Activated CD4-positive, alpha-beta memory T cell treated with anti-CD3 and anti-CD28 coated beads for 36 hours (primary cell): ENCODE data around the gene ADD2. TPM values are rescaled to one million over a fixed set of nuclear protein-coding genes. Genes with fewer than 3 reads are reported as not detected.

Experiments used
- CTCF ChIA-PET: fragments of 350-600 bp; sonication (Branson Sonifier 250); formaldehyde crosslinking; loops from one replicate; lab custom pipeline; 2021; ENCODE audit warnings: antibody characterized with exemption, inconsistent platforms; lab: Charles Lee
- POLR2A ChIA-PET: fragments of 350-600 bp; sonication (Branson Sonifier 250); formaldehyde crosslinking; loops from one replicate; lab custom pipeline; 2021; ENCODE audit warnings: antibody characterized with exemption; lab: Charles Lee
- DNase-seq: peaks from one replicate; pipeline ENCODE4 v3.0.0-alpha.2; 2020
- H3K27ac Mint-ChIP-seq: one replicate; pipeline ENCODE4 v1.8.0; 2021; ENCODE audit warnings: mixed read lengths
- H3K27me3 Mint-ChIP-seq: one replicate; pipeline ENCODE4 v1.8.0; 2021; ENCODE audit warnings: mixed read lengths
- H3K36me3 Mint-ChIP-seq: one replicate; pipeline ENCODE4 v1.8.0; 2021; ENCODE audit warnings: mixed read lengths
- H3K4me1 Mint-ChIP-seq: one replicate; pipeline ENCODE4 v1.8.0; 2021; ENCODE audit warnings: low read depth, mixed read lengths
- H3K4me3 Mint-ChIP-seq: one replicate; pipeline ENCODE4 v1.8.0; 2021; ENCODE audit warnings: mild to moderate bottlenecking, mixed read lengths
- H3K9me3 Mint-ChIP-seq: one replicate; pipeline ENCODE4 v1.8.0; 2021; ENCODE audit warnings: mixed read lengths
- intact Hi-C: fragments of 100-400 bp; cut with micrococcal nuclease; formaldehyde crosslinking; loops from one replicate; pipeline ENCODE4 v1.15.1; 2023
- total RNA-seq, 2 experiments: library from RNA; stranded (reverse); gene quantifications; one replicate each; pipeline ENCODE4 v1.2.3, GENCODE V29; 2021

ADD2 gene
- total RNA-seq, 2 experiments from 2014 or later = 5.6 to 6.0 TPM

GRCh38 chr2:70684846-70685622 lies 83.0 kb downstream of the ADD2 start:
- intact Hi-C loops = no loop called here
- H3K9me3 Mint-ChIP-seq = no peaks in the 10 kb centered on the region
- ChIA-PET CTCF (no interaction called here), POLR2A (no interaction called here)
- H3K4me1 Mint-ChIP-seq = no peaks in the 10 kb centered on the region
- DNase-seq = no peak
- H3K27me3 Mint-ChIP-seq = peaks cover 7% of the 10 kb centered on the region
- no peaks in the 10 kb centered on the region for H3K36me3 Mint-ChIP-seq
- H3K4me3 Mint-ChIP-seq = no peak overlapping the region
- no peak overlapping the region for H3K27ac Mint-ChIP-seq

GRCh38 chr2:70683455-70683854 lies 84.5 kb downstream of the ADD2 start:
- Mint-ChIP-seq H3K9me3 (no peaks in the 10 kb centered on the region), H3K36me3 (no peaks in the 10 kb centered on the region), H3K27me3 (peaks cover 7% of the 10 kb centered on the region), H3K4me1 (no peaks in the 10 kb centered on the region), H3K4me3 (no peak overlapping the region), H3K27ac (no peak overlapping the region)
- no peak for DNase-seq
- CTCF ChIA-PET = no interaction called here
- intact Hi-C loops = no loop called here
- POLR2A ChIA-PET = no interaction called here

GRCh38 chr2:70680735-70681134 lies 87.3 kb downstream of the ADD2 start:
- no peak overlapping the region for H3K27ac Mint-ChIP-seq
- H3K27me3 Mint-ChIP-seq = peaks cover 3% of the 10 kb centered on the region
- no peaks in the 10 kb centered on the region for H3K4me1 Mint-ChIP-seq
- ChIA-PET POLR2A (no interaction called here), CTCF (no interaction called here)
- intact Hi-C loops = no loop called here
- no peak for DNase-seq
- H3K36me3 Mint-ChIP-seq = no peaks in the 10 kb centered on the region
- no peaks in the 10 kb centered on the region for H3K9me3 Mint-ChIP-seq
- H3K4me3 Mint-ChIP-seq = no peak overlapping the region

GRCh38 chr2:70679259-70679658 lies 88.7 kb downstream of the ADD2 start:
- Mint-ChIP-seq H3K4me3 (no peak overlapping the region), H3K36me3 (no peaks in the 10 kb centered on the region), H3K4me1 (no peaks in the 10 kb centered on the region), H3K9me3 (no peaks in the 10 kb centered on the region), H3K27ac (no peak overlapping the region), H3K27me3 (peaks cover 3% of the 10 kb centered on the region)
- POLR2A ChIA-PET = no interaction called here
- intact Hi-C loops = no loop called here
- no peak for DNase-seq
- CTCF ChIA-PET = no interaction called here

- Mint-ChIP-seq H3K4me1 (no peaks in the 10 kb centered on the region), H3K36me3 (no peaks in the 10 kb centered on the region), H3K9me3 (no peaks in the 10 kb centered on the region), H3K27me3 (peaks cover 1% of the 10 kb centered on the region), H3K4me3 (no peak overlapping the region), H3K27ac (no peak overlapping the region)
- ChIA-PET CTCF (no interaction called here), POLR2A (no interaction called here)
- intact Hi-C loops = no loop called here
- DNase-seq = no peak
Observed at GRCh38 chr2:70678576-70679143, 89.3 kb downstream of the ADD2 start.

- POLR2A ChIA-PET = no interaction called here
- no peaks in the 10 kb centered on the region for H3K36me3 Mint-ChIP-seq
- no peak overlapping the region for H3K4me3 Mint-ChIP-seq
- intact Hi-C loops = no loop called here
- no peaks in the 10 kb centered on the region for H3K9me3 Mint-ChIP-seq
- CTCF ChIA-PET = no interaction called here
- DNase-seq = no peak
- peaks cover 1% of the 10 kb centered on the region for H3K27me3 Mint-ChIP-seq
- no peaks in the 10 kb centered on the region for H3K4me1 Mint-ChIP-seq
- no peak overlapping the region for H3K27ac Mint-ChIP-seq
Observed at GRCh38 chr2:70676301-70677035, 91.5 kb downstream of the ADD2 start.

- Mint-ChIP-seq H3K4me3 (no peak overlapping the region), H3K4me1 (no peaks in the 10 kb centered on the region), H3K36me3 (no peaks in the 10 kb centered on the region), H3K27me3 (no peaks in the 10 kb centered on the region), H3K9me3 (no peaks in the 10 kb centered on the region), H3K27ac (no peak overlapping the region)
- ChIA-PET POLR2A (no interaction called here), CTCF (no interaction called here)
- intact Hi-C loops = no loop called here
- no peak for DNase-seq
Observed at GRCh38 chr2:70675862-70676261, 92.1 kb downstream of the ADD2 start.

- Mint-ChIP-seq H3K36me3 (no peaks in the 10 kb centered on the region), H3K4me3 (no peak overlapping the region), H3K4me1 (no peaks in the 10 kb centered on the region), H3K9me3 (no peaks in the 10 kb centered on the region), H3K27ac (no peak overlapping the region), H3K27me3 (no peaks in the 10 kb centered on the region)
- POLR2A ChIA-PET = no interaction called here
- no peak for DNase-seq
- intact Hi-C loops = no loop called here
- CTCF ChIA-PET = no interaction called here
Observed at GRCh38 chr2:70674636-70675430, 93.2 kb downstream of the ADD2 start.

GRCh38 chr2:70673041-70673647 lies 94.9 kb downstream of the ADD2 start:
- Mint-ChIP-seq H3K4me3 (no peak overlapping the region), H3K9me3 (no peaks in the 10 kb centered on the region), H3K27ac (no peak overlapping the region), H3K27me3 (no peaks in the 10 kb centered on the region), H3K4me1 (no peaks in the 10 kb centered on the region), H3K36me3 (no peaks in the 10 kb centered on the region)
- intact Hi-C loops = no loop called here
- no peak for DNase-seq
- CTCF ChIA-PET = interaction anchor here (0.9 kb wide), 1 partner anchor 26 kb away, joined by 3 read pairs; no protein-coding TSS in a partner anchor
- POLR2A ChIA-PET = no interaction called here

GRCh38 chr2:70671092-70671675 lies 96.8 kb downstream of the ADD2 start:
- H3K4me3 Mint-ChIP-seq = no peak overlapping the region
- CTCF ChIA-PET = no interaction called here
- no peaks in the 10 kb centered on the region for H3K36me3 Mint-ChIP-seq
- no peaks in the 10 kb centered on the region for H3K4me1 Mint-ChIP-seq
- H3K27ac Mint-ChIP-seq = no peak overlapping the region
- H3K27me3 Mint-ChIP-seq = no peaks in the 10 kb centered on the region
- POLR2A ChIA-PET = no interaction called here
- no peak for DNase-seq
- intact Hi-C loops = no loop called here
- no peaks in the 10 kb centered on the region for H3K9me3 Mint-ChIP-seq

- intact Hi-C loops = no loop called here
- Mint-ChIP-seq H3K36me3 (no peaks in the 10 kb centered on the region), H3K4me1 (no peaks in the 10 kb centered on the region), H3K27ac (no peak overlapping the region), H3K4me3 (no peak overlapping the region), H3K27me3 (no peaks in the 10 kb centered on the region), H3K9me3 (no peaks in the 10 kb centered on the region)
- ChIA-PET CTCF (interaction anchor here (0.8 to 1.0 kb wide), 2 partner anchors 26 to 368 kb away, joined by 3 read pairs; no protein-coding TSS in a partner anchor), POLR2A (no interaction called here)
- DNase-seq = no peak
Observed at GRCh38 chr2:70670626-70671025, 97.4 kb downstream of the ADD2 start.
